GM19025 (cell line): Measurements from ENCODE around the gene POMGNT2.
A peak's percentile ranks its signal among the peaks of the same experiment; 100 is the strongest.
"Not testable (repeated sequence)": the region's sequence is repeated elsewhere in the genome, so short reads cannot be mapped to it uniquely, and the experiment has no call there.

Experiments used
- ATAC-seq: cut with Tn5 transposase; IDR thresholded peaks from one replicate; pipeline ENCODE4 v1.9.1; 2021; ENCODE audit warnings: mild to moderate bottlenecking, low read depth, moderate library complexity; ENCODE audit not compliant: unreplicated experiment

Gene POMGNT2

GRCh38 chr3:43048470-43048869, 57.4 kb downstream of the POMGNT2 start:
- no peak for ATAC-seq

GRCh38 chr3:43046583-43046982, 59.3 kb downstream of the POMGNT2 start:
- ATAC-seq, result no peak

- ATAC-seq, result not testable (repeated sequence)
Measured at GRCh38 chr3:43045079-43045478, 60.8 kb downstream of the POMGNT2 start.

GRCh38 chr3:43043793-43044192, 62.1 kb downstream of the POMGNT2 start:
- ATAC-seq, result no peak

GRCh38 chr3:43043071-43043766, 62.7 kb downstream of the POMGNT2 start:
- no peak for ATAC-seq

- no peak for ATAC-seq
Measured at GRCh38 chr3:43041517-43041916, 64.4 kb downstream of the POMGNT2 start.

- no peak for ATAC-seq
Measured at GRCh38 chr3:43038010-43038409, 67.9 kb downstream of the POMGNT2 start.

- ATAC-seq, result peak; percentile 60
Measured at GRCh38 chr3:43036621-43037423, 69.1 kb downstream of the POMGNT2 start.

GRCh38 chr3:43035801-43036365, 70.0 kb downstream of the POMGNT2 start:
- ATAC-seq, result no peak

GRCh38 chr3:43034911-43035310, 71.0 kb downstream of the POMGNT2 start:
- ATAC-seq, result no peak

GRCh38 chr3:43034200-43034599, 71.7 kb downstream of the POMGNT2 start:
- no peak for ATAC-seq

- no peak for ATAC-seq
Measured at GRCh38 chr3:43032646-43033628, 72.9 kb downstream of the POMGNT2 start.

- no peak for ATAC-seq
Measured at GRCh38 chr3:43031889-43032545, 73.9 kb downstream of the POMGNT2 start.

- no peak for ATAC-seq
Measured at GRCh38 chr3:43031485-43031884, 74.4 kb downstream of the POMGNT2 start.

GRCh38 chr3:43030162-43030935, 75.5 kb downstream of the POMGNT2 start:
- ATAC-seq, result no peak
